ENCODE results near the gene SMIM1. TPM values are rescaled to one million over a fixed set of nuclear protein-coding genes. Genes with fewer than 3 reads are reported as not detected.
"Not testable (repeated sequence)": the region's sequence is repeated elsewhere in the genome, so short reads cannot be mapped to it uniquely, and the experiment has no call there.

Gene SMIM1, protein sequence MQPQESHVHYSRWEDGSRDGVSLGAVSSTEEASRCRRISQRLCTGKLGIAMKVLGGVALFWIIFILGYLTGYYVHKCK
- total RNA-seq (1.5 and 2.0 TPM in 2 replicates), polyA plus RNA-seq (not detected in 2 replicates), polyA minus RNA-seq (ENCODE audit: low replicate concordance) (not detected in 2 replicates)
- 1.0 and 1.5 TPM in 2 replicates for polyA plus RNA-seq (2012)

DNA sequence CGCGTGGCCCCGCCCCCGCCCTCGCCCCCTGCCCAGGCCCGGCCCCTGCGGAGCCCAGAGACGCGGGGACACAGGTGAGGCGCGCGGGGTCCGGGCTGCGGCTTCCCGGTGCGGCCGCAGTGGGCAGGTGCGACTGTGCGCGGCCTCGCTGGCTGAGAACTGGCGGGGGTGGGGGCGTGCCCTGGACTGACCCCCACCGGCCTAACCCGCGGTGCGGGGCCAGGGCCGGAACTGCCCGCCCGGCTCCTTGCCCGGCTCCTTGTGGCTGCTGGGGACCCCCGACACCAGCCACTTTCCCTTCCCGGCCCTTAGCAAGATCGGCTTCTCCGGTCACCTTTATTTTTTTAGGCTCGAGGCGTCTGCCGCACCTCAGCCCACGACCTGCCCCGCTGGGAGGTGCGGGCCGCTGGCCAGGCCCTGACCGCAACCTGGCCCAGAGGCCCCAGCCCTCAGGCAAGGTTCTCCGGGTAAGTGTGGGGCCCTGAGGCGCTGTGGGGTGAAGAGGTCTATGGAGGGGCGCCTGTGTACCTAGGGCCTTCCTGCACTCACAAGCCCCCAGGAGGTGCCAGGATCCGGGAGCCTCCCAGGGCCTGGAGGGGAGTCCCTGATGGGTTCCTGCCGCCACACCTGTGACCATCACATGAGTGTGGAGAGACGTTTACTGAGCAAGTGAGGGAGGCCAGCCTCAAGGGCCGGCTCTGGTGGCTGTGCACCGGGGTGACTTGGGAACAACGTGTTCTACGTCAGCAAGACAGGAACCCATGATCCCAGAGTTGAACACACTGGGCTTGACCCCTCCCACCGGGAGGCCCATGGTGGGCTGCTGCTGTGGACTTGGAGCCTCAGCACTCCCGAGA is at the start of gene SMIM1:
TSS of gene SMIM1 (plus strand) at position 35 of the 857 bp plus-strand sequence. CDS start 2,625 bp downstream, outside the sequence.
- H3K27ac ChIP-seq (ENCODE audit: insufficient read depth, low read length), result no peak within 1 kb of the TSS
- no peaks in the 10 kb centered on the region for H3K9me3 ChIP-seq (ENCODE audit: control insufficient read depth, insufficient read depth, low read depth, low read length)
- H3K4me1 ChIP-seq (ENCODE audit: control insufficient read depth, extremely low read depth, insufficient read depth, low read length), result peaks cover 5% of the 10 kb centered on the region
- H2AFZ ChIP-seq (ENCODE audit: low read length), result peak within 1 kb of the TSS; percentile 41
- no peak for DNase-seq (ENCODE audit: low read depth in 2 of 2)
- H3K79me2 ChIP-seq (ENCODE audit: control insufficient read depth, insufficient read depth, low read length), result no peaks in the 10 kb centered on the region
- H4K20me1 ChIP-seq (ENCODE audit: control insufficient read depth, extremely low read depth, insufficient read depth, low read length), result no peaks in the 10 kb centered on the region
- peak within 1 kb of the TSS; percentile 33 to 60 (median 42) for H3K4me3 ChIP-seq (replicated peaks in 1 of 4; ENCODE audit: control extremely low read depth in 1 of 4, insufficient read depth in 1 of 4, low read depth in 3 of 4, low read length in 4 of 4)
- no peaks in the 10 kb centered on the region for H3K36me3 ChIP-seq (ENCODE audit: control insufficient read depth, insufficient read depth, low read length)
- peak within 1 kb of the TSS; percentile 8 for H3K9ac ChIP-seq (ENCODE audit: insufficient read depth, low read length)
- peak within 1 kb of the TSS; percentile 71 for H3K4me2 ChIP-seq (ENCODE audit: extremely low read depth, insufficient read depth, low read length)
- H3K27me3 ChIP-seq (ENCODE audit: control insufficient read depth, insufficient read depth, low read length), result no peaks in the 10 kb centered on the region
- TF ChIP-seq, protein P1, sequence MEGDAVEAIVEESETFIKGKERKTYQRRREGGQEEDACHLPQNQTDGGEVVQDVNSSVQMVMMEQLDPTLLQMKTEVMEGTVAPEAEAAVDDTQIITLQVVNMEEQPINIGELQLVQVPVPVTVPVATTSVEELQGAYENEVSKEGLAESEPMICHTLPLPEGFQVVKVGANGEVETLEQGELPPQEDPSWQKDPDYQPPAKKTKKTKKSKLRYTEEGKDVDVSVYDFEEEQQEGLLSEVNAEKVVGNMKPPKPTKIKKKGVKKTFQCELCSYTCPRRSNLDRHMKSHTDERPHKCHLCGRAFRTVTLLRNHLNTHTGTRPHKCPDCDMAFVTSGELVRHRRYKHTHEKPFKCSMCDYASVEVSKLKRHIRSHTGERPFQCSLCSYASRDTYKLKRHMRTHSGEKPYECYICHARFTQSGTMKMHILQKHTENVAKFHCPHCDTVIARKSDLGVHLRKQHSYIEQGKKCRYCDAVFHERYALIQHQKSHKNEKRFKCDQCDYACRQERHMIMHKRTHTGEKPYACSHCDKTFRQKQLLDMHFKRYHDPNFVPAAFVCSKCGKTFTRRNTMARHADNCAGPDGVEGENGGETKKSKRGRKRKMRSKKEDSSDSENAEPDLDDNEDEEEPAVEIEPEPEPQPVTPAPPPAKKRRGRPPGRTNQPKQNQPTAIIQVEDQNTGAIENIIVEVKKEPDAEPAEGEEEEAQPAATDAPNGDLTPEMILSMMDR (conservative IDR thresholded peaks at IDR 0.05 in 1 of 2, IDR thresholded peaks at IDR 0.05 in 1 of 2; ENCODE audit: low read depth in 1 of 2, low read length in 2 of 2), result no peak
- no peak for TF ChIP-seq EZH2 (IDR thresholded peaks at IDR 0.05; ENCODE audit: low read length, missing control alignments)

DNA sequence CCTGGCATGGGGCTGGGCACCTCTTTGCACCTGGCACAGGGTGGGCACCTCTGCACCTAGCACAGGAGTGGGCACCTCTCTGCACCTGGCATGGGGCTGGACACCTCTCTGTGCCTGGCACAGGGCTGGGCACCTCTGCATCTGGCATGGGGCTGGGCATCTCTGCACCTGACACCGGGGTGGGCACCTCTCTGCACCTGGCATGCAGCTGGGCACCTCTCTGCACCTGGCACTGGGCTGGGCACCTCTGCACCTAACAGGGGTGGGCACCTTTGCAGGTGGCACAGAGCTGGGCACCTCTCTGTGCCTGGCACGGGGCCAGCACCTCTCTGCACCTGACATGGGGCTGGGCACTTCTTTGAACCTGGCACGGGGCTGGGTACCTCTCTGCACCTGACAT is 49.7 kb upstream of the SMIM1 start:
- Histone ChIP-seq H3K9ac (ENCODE audit: insufficient read depth, low read length) (no peak overlapping the region), H3K79me2 (ENCODE audit: control insufficient read depth, insufficient read depth, low read length) (no peaks in the 10 kb centered on the region), H3K27me3 (ENCODE audit: control insufficient read depth, insufficient read depth, low read length) (no peaks in the 10 kb centered on the region), H3K9me3 (ENCODE audit: control insufficient read depth, insufficient read depth, low read depth, low read length) (no peaks in the 10 kb centered on the region), H2AFZ (ENCODE audit: low read length) (no peak overlapping the region), H3K4me3 (replicated peaks in 1 of 4; ENCODE audit: control extremely low read depth in 1 of 4, insufficient read depth in 1 of 4, low read depth in 3 of 4, low read length in 4 of 4) (no peak overlapping the region), H3K4me2 (ENCODE audit: extremely low read depth, insufficient read depth, low read length) (no peak overlapping the region), H3K4me1 (ENCODE audit: control insufficient read depth, extremely low read depth, insufficient read depth, low read length) (no peaks in the 10 kb centered on the region), H3K36me3 (ENCODE audit: control insufficient read depth, insufficient read depth, low read length) (no peaks in the 10 kb centered on the region), H4K20me1 (ENCODE audit: control insufficient read depth, extremely low read depth, insufficient read depth, low read length) (no peaks in the 10 kb centered on the region), H3K27ac (ENCODE audit: insufficient read depth, low read length) (no peak overlapping the region)
- TF ChIP-seq, protein P1 (conservative IDR thresholded peaks at IDR 0.05 in 1 of 2, IDR thresholded peaks at IDR 0.05 in 1 of 2; ENCODE audit: low read depth in 1 of 2, low read length in 2 of 2), result no peak
- no peak for TF ChIP-seq EZH2 (IDR thresholded peaks at IDR 0.05; ENCODE audit: low read length, missing control alignments)
- DNase-seq (ENCODE audit: low read depth in 2 of 2), result no peak

DNA sequence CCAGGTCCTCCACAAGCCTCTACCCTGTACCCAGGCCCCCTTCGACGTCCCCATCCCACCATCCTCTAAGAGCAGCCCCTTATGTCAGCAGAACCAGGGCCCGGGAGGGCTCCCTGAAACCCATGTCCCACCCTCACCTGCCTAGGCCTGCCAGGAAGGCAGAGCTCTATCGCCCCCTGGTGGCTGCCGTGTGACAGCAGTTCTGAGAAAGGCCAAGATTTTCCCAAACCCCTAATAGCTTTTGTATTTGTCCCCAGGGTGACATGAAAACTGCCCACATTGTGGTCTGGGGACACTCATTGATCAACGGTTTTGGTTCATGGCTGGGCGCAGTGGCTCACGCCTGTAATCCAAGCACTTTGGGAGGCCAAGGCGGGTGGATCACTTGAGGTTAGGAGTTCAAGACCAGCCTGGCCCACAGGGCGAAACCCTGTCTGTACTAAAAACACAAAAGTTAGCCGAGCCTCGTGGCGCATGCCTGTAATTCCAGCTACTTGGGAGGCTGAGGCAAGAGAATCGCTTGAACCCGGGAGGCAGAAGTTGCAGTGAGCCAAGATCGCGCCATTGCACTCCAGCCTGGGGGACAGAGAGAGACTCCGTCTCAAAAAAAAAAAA is 48.0 kb upstream of the SMIM1 start:
- DNase-seq (ENCODE audit: low read depth in 2 of 2), result peak; percentile 22 to 49
- not testable (repeated sequence) for H3K27me3 ChIP-seq (ENCODE audit: control insufficient read depth, insufficient read depth, low read length); H3K36me3 ChIP-seq (ENCODE audit: control insufficient read depth, insufficient read depth, low read length); H3K79me2 ChIP-seq (ENCODE audit: control insufficient read depth, insufficient read depth, low read length); H3K9me3 ChIP-seq (ENCODE audit: control insufficient read depth, insufficient read depth, low read depth, low read length); H3K4me1 ChIP-seq (ENCODE audit: control insufficient read depth, extremely low read depth, insufficient read depth, low read length); H2AFZ ChIP-seq (ENCODE audit: low read length); H4K20me1 ChIP-seq (ENCODE audit: control insufficient read depth, extremely low read depth, insufficient read depth, low read length); H3K4me3 ChIP-seq (replicated peaks in 1 of 4; ENCODE audit: control extremely low read depth in 1 of 4, insufficient read depth in 1 of 4, low read depth in 3 of 4, low read length in 4 of 4); H3K9ac ChIP-seq (ENCODE audit: insufficient read depth, low read length); H3K27ac ChIP-seq (ENCODE audit: insufficient read depth, low read length); H3K4me2 ChIP-seq (ENCODE audit: extremely low read depth, insufficient read depth, low read length)
- TF ChIP-seq, protein P1 (conservative IDR thresholded peaks at IDR 0.05 in 1 of 2, IDR thresholded peaks at IDR 0.05 in 1 of 2; ENCODE audit: low read depth in 1 of 2, low read length in 2 of 2), result peak; percentile 95 to 97

All from fibroblast of lung (primary cell).